Mucosa of rectum (tissue), 2 donors: ENCODE results near the gene SAMD15.
"Not testable (repeated sequence)": the region's sequence is repeated elsewhere in the genome, so short reads cannot be mapped to it uniquely, and the experiment has no call there.

ENCODE experiments used
- H3K27ac ChIP-seq, 2 donors: one replicate each; pipeline ENCODE4 v1.7.0; 2013; ENCODE audit warnings: inconsistent platforms in 2 of 2, low read depth in 2 of 2, low read length in 2 of 2
- H3K27me3 ChIP-seq, 2 donors: one replicate each; pipeline ENCODE4 v1.7.0; 2013; ENCODE audit warnings: low read length in 2 of 2; ENCODE audit not compliant: control insufficient read depth in 2 of 2, insufficient read depth in 2 of 2
- H3K36me3 ChIP-seq, 2 donors: one replicate each; pipeline ENCODE4 v1.7.0; 2013; ENCODE audit warnings: low read length in 2 of 2; ENCODE audit not compliant: control insufficient read depth in 2 of 2, insufficient read depth in 2 of 2
- H3K4me1 ChIP-seq, 2 donors: one replicate each; pipeline ENCODE4 v1.7.0; 2013; ENCODE audit warnings: low read length in 2 of 2, mild to moderate bottlenecking in 1 of 2; ENCODE audit not compliant: control insufficient read depth in 2 of 2, insufficient read depth in 2 of 2
- H3K4me3 ChIP-seq, 2 donors: one replicate each; pipeline ENCODE4 v1.7.0; 2013; ENCODE audit warnings: low read length in 2 of 2
- H3K9ac ChIP-seq, 2 donors: one replicate each; pipeline ENCODE4 v1.7.0; 2013; ENCODE audit warnings: low read length in 2 of 2, low read depth in 1 of 2, mild to moderate bottlenecking in 1 of 2
- H3K9me3 ChIP-seq, 2 donors: one replicate each; pipeline ENCODE4 v1.7.0; 2013; ENCODE audit warnings: low read length in 2 of 2; ENCODE audit not compliant: control insufficient read depth in 2 of 2
- donor health status: healthy.
- donor health status: Normal muscosa, but diverticular disease.

Gene SAMD15

DNA sequence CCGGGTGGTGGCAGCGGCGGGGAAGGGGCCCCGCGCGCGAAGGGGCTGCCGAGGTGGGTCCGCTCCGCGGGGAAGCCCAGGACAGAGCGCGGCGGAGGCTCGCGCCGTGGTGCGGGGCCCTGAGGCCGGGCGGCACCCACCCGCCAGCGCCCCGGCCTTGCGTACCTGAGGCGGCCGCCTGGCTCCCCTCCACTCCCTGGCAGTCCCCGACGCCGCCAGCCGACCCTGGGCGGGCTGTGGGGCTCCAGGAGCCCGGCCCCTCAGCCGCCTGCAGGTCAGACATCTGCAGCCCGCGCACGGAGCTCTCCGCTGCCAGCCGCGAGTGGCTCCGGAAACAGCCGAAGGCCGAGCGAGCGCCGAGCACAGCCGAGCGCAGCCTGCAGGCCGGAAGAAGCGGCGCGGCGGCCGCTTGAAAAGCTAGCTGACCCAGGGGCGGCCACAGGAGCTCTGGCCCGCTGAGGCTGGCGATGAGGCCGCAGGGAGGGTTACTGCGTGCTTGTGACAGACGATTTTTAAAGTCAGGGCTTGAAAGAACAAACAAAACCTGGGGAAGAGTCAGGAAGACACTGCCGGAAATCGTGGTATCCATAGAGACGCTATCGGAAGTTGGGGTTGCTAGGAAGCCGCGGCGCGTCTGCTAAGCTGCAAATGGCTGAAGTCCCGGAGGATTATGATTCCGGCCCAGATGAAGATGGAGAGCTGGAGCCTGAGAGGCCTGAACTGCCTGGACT, at the start of gene SAMD15, which contains the start of gene TMED8:
SAMD15 (plus strand) TSS at position 609 of the 731 bp plus-strand sequence; CDS start at position 649, 40 bp downstream.
TMED8 (minus strand) TSS at position 324 of the 731 bp plus-strand sequence; CDS start at position 283, 41 bp downstream.
- peak within 1 kb of the TSS; percentile 76 to 80 for H3K27ac ChIP-seq
- H3K27me3 ChIP-seq: no peaks in the 10 kb centered on the region
- no peaks in the 10 kb centered on the region for H3K9me3 ChIP-seq
- no peaks in the 10 kb centered on the region for H3K36me3 ChIP-seq
- H3K9ac ChIP-seq: peak within 1 kb of the TSS; percentile 80 to 82
- H3K4me1 ChIP-seq: peaks cover 10 to 15% of the 10 kb centered on the region in 2 donors
- H3K4me3 ChIP-seq: peak within 1 kb of the TSS; percentile 92 to 94

GRCh38 chr14:77329872-77330271, 47.3 kb upstream of the SAMD15 start:
- no peaks in the 10 kb centered on the region for H3K36me3 ChIP-seq
- H3K9ac ChIP-seq: no peak overlapping the region

GRCh38 chr14:77335576-77335975, 41.6 kb upstream of the SAMD15 start:
- Histone ChIP-seq H3K9ac (no peak overlapping the region), H3K27me3 (no peaks in the 10 kb centered on the region), H3K4me1 (no peaks in the 10 kb centered on the region), H3K4me3 (no peak overlapping the region), H3K27ac (no peak overlapping the region), H3K36me3 (no peaks in the 10 kb centered on the region), H3K9me3 (no peaks in the 10 kb centered on the region)

More at GRCh38 chr14:77329872-77330271, 47.3 kb upstream of the SAMD15 start:
- Histone ChIP-seq H3K4me3 (no peak overlapping the region), H3K27ac (no peak overlapping the region), H3K4me1 (no peaks in the 10 kb centered on the region), H3K9me3 (no peaks in the 10 kb centered on the region), H3K27me3 (no peaks in the 10 kb centered on the region)

- H3K36me3 ChIP-seq: peaks cover 10 to 11% of the 10 kb centered on the region in 2 donors
- H3K4me3 ChIP-seq, H3K9me3 ChIP-seq, H3K27me3 ChIP-seq, H3K4me1 ChIP-seq, H3K9ac ChIP-seq, H3K27ac ChIP-seq: not testable (repeated sequence)
Observed at GRCh38 chr14:77337255-77337654, 39.9 kb upstream of the SAMD15 start.

GRCh38 chr14:77337880-77338279, 39.3 kb upstream of the SAMD15 start:
- no peaks in the 10 kb centered on the region for H3K9me3 ChIP-seq
- H3K27ac ChIP-seq: no peak overlapping the region
- no peak overlapping the region for H3K9ac ChIP-seq
- H3K36me3 ChIP-seq: peaks cover 11 to 13% of the 10 kb centered on the region in 2 donors
- H3K4me1 ChIP-seq: no peaks in the 10 kb centered on the region
- H3K27me3 ChIP-seq: no peaks in the 10 kb centered on the region
- H3K4me3 ChIP-seq: no peak overlapping the region

DNA sequence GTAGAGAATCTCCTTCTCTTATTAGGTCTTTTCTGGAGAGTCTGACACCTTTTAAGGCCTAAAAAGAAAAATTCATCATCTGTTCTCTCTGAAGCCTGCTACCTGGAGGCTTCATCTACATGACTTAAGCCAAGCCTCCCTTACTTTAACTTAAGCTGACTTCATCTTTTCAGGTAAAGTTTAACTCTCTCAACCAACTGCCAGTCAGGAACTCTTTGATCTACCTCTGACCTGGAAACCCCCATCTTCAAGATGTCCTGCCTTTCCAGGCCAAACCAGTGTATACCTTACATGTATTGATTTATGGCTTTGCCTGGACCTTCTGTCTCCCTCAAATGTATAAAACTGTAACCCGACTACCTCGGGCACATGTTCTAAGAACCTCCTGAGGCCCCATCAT, 38.9 kb upstream of the SAMD15 start:
- no peaks in the 10 kb centered on the region for H3K9me3 ChIP-seq
- peaks cover 15 to 17% of the 10 kb centered on the region in 2 donors for H3K36me3 ChIP-seq
- H3K27me3 ChIP-seq: no peaks in the 10 kb centered on the region
- H3K9ac ChIP-seq: no peak overlapping the region
- no peak overlapping the region for H3K4me3 ChIP-seq
- no peaks in the 10 kb centered on the region for H3K4me1 ChIP-seq
- no peak overlapping the region for H3K27ac ChIP-seq

GRCh38 chr14:77339407-77339806, 37.8 kb upstream of the SAMD15 start:
- no peaks in the 10 kb centered on the region for H3K27me3 ChIP-seq
- no peak overlapping the region for H3K9ac ChIP-seq
- H3K4me1 ChIP-seq: no peaks in the 10 kb centered on the region
- H3K4me3 ChIP-seq: no peak overlapping the region
- no peaks in the 10 kb centered on the region for H3K9me3 ChIP-seq
- H3K36me3 ChIP-seq: peaks cover 16 to 21% of the 10 kb centered on the region in 2 donors
- no peak overlapping the region for H3K27ac ChIP-seq

GRCh38 chr14:77340389-77340788, 36.8 kb upstream of the SAMD15 start:
- Histone ChIP-seq H3K9ac (no peak overlapping the region), H3K27ac (no peak overlapping the region), H3K4me3 (no peak overlapping the region), H3K27me3 (no peaks in the 10 kb centered on the region), H3K4me1 (no peaks in the 10 kb centered on the region), H3K9me3 (no peaks in the 10 kb centered on the region), H3K36me3 (peaks cover 16 to 21% of the 10 kb centered on the region in 2 donors)

GRCh38 chr14:77342726-77343397, 34.3 kb upstream of the SAMD15 start:
- no peaks in the 10 kb centered on the region for H3K27me3 ChIP-seq
- peaks cover 16 to 21% of the 10 kb centered on the region in 2 donors for H3K36me3 ChIP-seq
- no peak overlapping the region for H3K4me3 ChIP-seq
- H3K9ac ChIP-seq: no peak overlapping the region
- H3K27ac ChIP-seq: no peak overlapping the region
- no peaks in the 10 kb centered on the region for H3K9me3 ChIP-seq
- H3K4me1 ChIP-seq: no peaks in the 10 kb centered on the region

GRCh38 chr14:77343662-77344061, 33.5 kb upstream of the SAMD15 start:
- no peaks in the 10 kb centered on the region for H3K4me1 ChIP-seq
- no peak overlapping the region for H3K4me3 ChIP-seq
- H3K36me3 ChIP-seq: peaks cover 16 to 21% of the 10 kb centered on the region in 2 donors
- no peaks in the 10 kb centered on the region for H3K27me3 ChIP-seq
- H3K9ac ChIP-seq: no peak overlapping the region
- no peaks in the 10 kb centered on the region for H3K9me3 ChIP-seq
- H3K27ac ChIP-seq: no peak overlapping the region
